Measurements from ENCODE around the gene PIM2.
"Not testable (repeated sequence)": the region's sequence is repeated elsewhere in the genome, so short reads cannot be mapped to it uniquely, and the experiment has no call there.

The PIM2 gene

DNA sequence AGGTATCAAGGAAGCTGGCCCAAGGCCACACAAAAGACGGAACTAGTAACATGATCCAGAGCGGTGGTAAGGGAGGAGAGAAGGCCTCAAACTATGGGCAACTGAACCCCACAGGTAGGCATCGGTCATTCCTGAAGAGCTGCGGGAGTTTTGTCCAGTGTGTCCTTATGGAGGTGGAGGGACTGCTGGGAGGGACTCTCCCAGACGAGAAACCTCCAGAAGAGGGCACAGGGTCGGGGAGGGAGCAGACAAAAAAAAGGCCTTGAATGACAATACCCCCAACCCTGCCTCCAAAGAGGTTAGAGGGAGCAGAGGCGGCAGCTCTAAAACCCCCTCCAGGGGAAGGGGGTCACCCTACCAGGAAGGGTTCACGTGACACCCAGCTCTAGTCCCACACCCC is 14.6 kb downstream of the PIM2 start:
- DNase-seq = no peak

DNA sequence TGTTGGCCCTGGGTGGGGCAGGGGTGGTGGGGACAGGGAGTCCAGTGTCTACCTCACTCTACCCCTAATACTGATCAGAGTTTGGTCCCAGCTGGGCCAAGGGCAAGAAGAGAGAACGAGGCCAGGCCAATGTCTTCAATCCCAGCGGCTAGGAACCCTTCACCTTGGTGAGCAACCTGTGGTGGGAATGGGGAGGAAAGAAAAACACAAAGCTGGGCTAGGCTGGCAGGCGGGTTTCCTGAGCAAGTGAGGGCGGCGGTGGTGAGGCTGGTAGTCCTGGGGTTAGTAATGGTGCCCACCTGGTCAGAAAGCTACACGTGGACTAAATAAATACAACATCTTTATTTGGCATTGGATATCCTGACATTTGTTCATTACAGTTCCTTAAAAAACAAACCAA is 15.5 kb downstream of the PIM2 start:
- no peak for DNase-seq

DNA sequence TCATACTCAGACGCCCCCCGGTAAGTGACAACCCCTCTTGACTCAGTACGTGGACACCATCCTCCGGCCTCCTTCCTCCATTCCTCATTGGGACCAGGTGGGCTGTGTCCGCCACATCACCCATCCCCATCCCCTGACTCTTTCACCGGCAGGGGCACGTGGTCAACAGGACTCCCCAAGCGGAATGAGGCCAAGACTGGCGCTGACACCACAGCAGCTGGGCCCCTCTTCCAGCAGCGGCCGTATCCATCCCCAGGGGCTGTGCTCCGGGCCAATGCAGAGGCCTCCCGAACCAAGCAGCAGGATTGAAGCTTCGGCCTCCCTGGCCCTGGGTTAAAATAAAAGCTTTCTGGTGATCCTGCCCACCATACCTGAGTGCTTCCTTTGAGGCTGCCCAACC is 16.0 kb downstream of the PIM2 start:
- DNase-seq = no peak

DNA sequence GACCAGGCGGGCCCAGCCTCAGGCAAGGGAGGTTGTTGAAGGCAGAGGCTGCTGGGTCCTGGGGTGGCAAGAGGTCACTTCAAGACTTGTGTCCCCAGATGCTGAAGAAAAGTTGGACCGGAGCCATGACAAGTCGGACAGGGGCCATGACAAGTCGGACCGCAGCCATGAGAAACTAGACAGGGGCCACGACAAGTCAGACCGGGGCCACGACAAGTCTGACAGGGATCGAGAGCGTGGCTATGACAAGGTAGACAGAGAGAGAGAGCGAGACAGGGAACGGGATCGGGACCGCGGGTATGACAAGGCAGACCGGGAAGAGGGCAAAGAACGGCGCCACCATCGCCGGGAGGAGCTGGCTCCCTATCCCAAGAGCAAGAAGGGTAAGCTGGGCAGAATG is 16.7 kb downstream of the PIM2 start:
- no peak for DNase-seq

DNA sequence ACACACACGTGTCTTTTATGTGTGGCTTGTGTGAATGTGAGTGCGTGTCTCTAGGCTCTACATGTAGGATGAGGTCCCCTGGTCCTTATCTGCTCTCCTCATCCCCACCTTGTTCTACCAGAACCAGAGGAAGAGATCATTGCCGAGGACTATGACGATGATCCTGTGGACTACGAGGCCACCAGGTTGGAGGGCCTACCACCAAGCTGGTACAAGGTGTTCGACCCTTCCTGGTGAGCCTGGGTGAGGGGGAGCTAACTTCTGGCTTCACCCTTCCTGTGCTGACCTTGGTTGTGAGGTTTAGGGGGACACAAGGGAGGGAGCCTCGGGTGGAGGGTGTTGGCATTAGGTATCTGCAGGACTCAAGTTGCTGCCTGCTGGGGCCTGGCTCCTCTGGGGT is 17.8 kb downstream of the PIM2 start:
- no peak for DNase-seq

DNA sequence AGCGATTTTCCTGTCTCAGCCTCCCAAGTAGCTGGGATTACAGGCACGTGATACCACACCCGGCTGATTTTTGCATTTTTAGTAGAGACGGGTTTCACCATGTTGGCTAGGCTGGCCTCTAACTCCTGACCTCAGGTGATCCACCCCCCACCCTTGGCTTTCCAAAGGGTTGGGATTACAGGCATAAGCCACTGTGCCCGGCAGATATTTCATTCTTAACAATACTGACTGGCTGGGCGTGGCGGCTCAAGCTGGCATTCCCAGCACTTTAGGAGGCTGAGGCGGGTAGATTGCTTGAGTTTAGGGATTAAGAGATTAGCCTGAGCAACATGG is 19.8 kb downstream of the PIM2 start:
- DNase-seq = no peak

DNA sequence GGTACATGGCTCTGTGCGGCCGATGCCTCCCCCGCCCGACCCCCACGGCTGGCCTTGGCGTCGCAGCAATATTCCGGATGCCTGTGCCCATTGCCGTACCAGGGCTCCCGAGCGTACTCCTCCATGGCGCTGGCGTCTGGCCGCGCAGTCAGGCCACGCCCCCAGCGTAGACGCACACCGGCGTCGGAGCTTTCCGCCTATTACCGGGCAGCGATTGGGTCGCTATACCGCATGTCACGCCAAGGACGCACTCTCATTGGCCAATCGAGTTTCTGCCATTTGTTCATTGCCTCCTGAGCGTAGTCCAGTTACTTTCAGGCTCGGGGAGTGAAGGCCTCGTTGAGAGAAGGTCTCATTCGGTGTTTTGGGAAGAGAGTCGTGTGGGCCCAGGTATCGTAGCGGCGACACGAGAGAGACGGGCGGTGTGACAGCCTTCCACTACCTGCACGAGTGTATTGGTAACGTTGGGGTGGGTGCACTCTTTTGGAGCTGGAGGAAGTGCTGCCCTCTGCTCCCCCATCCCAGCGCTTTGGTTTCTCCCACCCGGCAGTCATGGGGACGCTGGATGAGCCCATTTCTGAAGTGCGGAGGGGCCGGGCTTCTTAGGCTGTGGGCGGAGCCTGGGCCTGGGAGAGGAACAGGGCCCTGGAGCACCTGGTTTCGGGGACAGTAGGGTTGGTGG is 21.1 kb downstream of the PIM2 start, which contains the start of the genes PQBP1 and TIMM17B:
Gene PQBP1 (plus strand): TSS at position 306 of the 682 bp plus-strand sequence. CDS start 580 bp downstream, outside the sequence.
Gene TIMM17B (minus strand): TSS at position 144 of the 682 bp plus-strand sequence. CDS start 19 bp downstream, at position 125.
- DNase-seq = peak; percentile 56

DNA sequence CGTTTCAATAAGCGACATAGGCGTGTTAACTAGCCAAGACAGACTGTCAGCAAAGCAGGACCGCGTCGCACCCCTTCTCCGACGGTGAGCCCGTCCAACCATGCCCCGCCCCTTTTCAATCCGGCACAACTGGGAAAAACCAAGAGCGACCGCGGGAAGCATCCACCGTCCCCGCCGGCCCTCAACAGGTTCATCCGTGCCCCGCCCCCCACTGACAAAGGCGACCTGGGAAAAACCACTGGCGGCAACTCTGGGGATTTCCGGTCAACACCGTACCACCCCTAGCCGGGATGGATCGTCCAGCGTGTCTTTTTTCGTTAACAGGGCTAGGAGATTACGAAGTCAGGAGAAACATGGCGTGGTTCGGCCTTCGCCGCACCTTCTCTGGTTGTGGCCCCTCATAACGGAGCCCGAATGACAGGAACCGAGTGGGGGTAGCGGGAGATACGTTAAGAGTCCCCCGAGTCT is 21.6 kb downstream of the PIM2 start:
- DNase-seq = peak; percentile 8

DNA sequence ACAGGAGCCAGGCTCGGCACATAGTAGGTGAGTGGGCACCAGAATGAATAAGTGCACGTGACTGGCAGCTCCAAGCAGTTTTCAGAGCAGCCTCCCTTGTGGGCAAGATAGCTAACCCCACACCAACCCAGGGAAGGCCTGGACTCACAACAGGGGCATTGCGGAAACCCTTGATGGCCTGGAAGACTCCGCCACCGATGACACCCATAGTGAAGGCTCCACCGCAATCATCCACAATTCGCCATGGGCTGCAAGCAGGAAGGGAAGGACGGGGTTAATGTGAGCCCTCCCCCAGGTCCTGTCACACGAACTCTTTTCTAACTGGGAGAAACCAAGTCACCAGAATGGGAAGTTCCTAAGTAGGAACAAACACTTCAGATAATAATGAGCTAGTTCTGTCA is 22.2 kb downstream of the PIM2 start:
- DNase-seq = no peak

DNA sequence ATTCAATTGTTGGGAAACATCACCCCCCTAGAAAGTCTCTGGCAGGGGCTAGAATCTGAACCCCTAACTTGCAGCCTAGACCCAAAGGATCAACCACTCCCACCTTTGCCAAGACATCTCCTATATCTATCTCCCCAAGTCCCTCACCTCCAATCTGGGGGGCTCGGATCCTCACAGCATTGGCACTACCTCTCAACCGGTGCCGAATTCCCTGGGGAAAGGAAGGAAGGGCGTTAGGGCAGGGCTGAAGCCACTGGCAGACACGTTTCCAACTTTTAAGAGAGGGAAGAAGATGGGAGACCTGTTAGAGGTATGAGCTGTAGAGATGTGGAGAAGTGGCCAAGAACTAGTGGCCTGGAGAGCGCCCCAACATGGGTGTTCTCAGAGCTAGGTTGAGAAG is 23.9 kb downstream of the PIM2 start:
- no peak for DNase-seq

DNA sequence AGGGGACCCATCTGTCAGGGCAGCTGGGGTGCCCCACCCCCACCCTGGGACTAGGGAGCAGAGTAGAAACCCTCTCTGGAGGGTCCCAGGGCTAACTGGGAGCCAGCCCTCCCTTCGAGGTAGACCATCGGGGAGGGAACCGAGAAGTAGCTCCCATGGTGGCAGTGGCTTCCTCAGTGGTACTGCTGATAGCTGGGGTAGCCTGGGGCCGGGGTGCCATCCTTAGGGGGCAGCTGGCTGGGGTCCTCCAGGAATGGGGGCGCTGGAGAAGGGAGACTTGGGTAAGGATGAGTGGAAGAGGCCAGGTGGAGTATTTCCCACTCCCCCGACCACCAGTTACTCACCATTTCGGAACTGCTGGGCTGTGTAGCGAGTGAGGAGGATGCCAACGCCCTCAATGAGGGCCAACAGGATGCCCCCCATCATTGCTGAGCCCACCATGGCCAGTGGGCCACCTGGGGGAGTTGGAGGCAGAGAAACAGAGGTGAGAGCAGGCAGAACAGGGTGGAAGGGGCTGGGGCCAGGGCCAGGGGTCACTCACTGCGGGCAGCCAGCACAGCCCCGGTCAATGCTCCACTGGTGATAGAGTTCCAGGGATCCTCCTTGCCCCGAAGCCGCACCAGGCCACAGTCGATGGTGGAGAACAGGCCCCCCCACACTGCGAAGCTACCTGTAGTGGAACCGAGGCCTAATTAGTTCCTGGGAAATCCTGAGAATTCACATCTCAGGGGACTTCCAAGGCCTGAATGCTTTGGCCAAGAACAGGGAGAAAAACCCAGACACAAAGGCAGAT is 25.1 kb downstream of the PIM2 start:
- no peak for DNase-seq

DNA sequence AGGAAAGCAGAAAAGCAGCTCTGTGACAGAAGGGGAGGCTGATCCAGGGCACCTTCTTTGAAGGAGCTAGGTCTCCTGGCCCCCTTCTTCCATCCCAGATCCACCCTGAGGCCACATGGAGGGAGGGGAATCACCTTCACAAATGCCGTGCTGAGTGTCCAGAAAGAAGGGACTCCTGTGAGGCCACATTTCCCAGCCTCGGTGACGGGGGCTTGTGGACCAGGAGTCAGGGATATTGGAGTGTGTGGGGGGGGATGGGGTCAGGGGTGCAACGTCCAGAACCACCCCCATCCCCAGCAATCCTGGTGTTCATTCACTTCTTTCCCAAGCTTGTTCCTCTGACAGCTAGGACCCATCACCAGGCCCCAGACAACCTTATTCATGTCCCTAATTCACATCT is 25.9 kb downstream of the PIM2 start:
- DNase-seq = no peak

DNA sequence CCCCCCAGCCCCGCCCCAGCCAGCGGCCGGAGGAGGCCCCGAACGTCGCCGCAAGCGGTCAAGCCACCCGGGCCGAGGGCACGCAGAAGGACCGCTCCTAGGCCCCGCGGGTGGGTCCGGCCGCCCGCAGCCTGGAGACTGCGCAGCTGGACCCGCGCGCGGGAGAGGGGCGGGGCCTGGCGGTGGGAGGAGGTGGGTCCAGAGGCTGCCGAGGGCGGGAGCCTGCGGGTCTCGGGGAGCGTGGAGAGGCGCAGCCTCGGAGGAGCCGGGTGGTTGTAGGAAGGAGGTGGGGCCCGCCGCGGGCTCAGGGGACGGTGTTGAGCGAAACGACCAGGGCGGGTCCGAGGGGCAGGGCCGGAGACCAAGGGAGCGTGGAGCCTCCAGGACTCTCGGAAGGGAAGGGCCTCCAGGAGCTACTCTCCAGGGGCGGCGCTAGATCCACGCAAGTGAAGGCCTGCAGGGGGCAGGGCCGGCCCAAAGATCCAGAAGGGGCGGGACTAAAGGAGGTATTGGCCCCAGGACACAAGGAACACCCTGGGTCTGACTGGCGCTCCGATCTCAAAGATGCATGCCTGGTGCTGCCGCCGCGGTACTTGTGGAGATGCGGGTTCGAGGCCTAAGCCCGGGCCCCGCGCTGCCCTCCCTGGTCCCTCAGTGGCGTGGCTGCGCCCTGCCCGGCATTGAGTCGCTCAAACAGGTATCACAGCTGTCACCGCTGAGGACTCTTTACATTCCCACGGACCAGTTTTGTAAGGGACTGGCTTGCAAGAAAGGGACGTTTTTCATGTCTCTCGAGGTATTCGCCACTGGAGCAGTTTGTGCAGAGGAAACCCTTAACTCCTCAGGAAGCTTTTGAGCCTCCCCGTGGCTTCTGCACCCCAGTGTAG is 27.2 kb downstream of the PIM2 start:
- DNase-seq = peak; percentile 9

DNA sequence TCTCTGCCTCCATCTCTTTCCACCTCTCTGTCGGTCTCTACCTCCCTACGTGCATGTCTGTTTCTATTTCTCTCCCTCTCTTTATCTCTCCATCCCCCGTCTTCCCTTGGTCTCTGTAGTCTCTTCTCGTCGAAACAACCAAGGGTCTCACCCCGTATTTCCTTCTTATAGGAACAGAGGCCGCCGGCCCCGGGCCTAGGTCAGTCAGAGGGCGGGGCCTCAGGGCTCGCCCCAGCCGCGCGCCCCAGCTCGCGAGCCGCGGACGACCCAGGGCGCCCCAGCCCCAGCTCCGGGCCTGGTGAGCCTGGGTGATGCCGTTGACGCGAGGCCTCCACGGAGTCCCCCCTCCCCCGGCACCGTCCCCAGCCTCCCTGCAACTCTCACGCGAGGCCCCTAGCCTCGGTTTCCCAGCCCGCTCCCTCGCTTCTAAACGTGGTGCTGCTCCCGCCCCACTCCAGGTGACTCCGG is 27.9 kb downstream of the PIM2 start:
- DNase-seq = no peak

DNA sequence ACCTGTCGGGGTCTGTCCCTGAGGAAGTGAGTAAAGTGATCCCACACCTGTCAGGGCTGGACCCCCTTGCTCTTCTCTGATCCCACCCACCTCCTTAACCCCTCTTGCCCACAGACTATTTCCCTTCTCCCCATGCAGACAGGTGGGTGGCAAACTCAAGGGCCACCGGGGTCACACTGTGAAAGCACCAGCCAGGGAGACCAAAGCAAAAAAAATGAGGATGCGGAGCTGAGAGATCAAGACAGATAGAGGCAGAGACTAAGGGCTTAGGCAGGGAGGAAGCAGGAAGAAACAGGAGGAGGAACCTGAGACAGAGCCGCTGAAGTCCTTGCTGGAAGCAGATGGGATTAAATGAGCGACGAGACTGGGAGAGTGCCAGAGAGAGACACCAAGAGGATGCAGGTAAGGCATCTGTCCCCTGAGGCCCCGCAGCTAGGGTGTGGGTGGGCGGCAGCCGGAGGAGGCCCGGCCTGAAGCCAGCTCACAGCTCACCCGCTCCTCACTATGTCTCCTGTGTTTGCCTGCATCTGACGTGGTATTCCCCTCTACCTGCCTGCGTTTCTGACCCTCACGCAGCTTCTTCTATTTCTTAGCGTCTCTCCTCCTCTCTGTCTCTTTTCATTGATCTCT is 28.4 kb downstream of the PIM2 start:
- no peak for DNase-seq

DNA sequence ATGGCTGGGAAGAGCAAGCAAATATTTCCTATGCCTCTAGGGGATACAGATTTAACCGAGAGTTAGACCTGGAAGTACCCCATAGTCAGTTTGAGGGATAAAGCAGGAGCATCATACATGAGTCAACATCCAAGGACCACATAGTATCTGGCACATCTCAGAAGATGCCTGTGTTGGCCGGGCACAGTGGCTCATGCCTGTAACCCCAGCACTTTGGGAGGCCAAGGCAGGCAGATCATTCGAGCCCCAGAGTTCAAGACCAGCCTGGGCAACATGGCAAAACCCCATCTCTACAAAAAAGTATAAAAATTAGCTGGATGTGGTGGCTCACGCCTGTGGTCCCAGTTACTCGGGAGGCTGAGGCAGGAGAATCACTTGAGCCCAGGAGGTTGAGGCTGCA is 32.2 kb downstream of the PIM2 start:
- DNase-seq = not testable (repeated sequence)

DNA sequence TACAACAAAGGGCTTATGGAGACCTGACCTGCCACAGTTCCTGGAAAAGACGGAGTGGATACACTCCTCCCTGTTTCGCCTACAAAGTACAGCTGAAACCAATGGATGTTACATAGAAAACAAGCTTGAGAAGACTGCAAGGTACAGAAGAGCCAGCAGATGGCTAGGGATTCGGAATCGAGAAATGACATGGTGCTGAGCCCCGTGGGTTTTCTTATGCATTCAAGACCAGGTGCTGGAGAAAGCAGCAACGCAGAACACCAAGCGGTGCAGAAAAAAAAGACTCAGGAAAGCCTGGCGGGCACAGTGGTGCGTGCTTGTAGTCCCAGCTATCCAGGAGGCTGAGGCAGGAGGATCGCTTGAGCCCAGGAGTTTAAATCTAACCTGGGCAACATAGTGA is 35.1 kb downstream of the PIM2 start:
- DNase-seq = no peak

DNA sequence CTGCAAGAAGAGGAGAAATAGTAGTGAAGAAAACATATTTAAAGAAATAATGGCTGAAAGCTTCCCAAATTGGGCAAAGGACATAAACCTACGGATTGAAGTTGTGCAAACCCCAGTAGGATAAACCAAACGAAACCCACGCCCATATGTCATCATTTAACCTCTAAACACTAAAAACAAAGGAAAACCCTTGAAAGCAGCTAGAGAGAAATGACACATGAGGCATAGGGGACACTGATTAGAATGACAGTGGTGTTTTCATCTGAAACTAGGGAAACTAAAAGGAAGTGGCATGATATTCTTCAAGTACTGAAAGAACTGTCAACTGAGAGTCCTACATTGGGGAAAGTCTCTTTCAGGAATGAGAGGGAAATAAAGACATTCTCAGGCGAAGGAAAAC is 41.9 kb downstream of the PIM2 start:
- not testable (repeated sequence) for DNase-seq

DNA sequence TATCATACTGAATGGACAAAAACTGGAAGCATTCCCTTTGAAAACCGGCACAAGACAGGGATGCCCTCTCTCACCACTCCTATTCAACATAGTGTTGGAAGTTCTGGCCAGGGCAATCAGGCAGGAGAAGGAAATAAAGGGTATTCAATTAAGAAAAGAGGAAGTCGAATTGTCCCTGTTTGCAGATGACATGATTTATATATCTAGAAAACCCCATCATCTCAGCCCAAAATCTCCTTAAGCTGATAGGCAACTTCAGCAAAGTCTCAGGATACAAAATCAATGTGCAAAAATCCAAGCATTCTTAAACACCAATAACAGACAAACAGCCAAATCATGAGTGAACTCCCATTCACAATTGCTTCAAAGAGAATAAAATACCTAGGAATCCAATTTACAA is 46.8 kb downstream of the PIM2 start:
- DNase-seq = not testable (repeated sequence)

DNA sequence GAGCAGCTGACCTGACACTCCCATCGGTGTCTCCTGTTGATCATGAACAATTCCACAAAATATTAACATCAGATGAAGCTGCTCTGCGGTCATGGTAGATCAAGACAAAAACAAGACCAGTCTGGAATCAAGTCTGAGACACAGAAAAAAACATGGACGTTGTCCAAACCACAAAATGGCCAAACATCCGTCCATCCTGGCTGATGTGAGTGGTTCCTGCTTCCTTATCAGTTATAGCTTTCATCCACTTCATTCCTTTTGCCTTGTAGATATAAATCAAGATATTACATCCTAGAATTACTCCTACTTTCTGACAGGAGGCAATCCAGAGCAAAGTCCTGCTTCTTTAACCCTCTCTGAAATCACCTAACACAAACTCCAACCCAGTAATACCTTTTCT is 54.6 kb downstream of the PIM2 start:
- no peak for DNase-seq
